PFSK-1 (cell line): ENCODE data around the gene CNTNAP2.

Source experiments
- POLR2AphosphoS5 ChIP-seq: IDR thresholded peaks from 2 replicates; pipeline ENCODE4 v1.6.1; 2012; ENCODE audit warnings: low read depth, mild to moderate bottlenecking, control low read depth, low read length, moderate library complexity
- REST ChIP-seq, 2 experiments: IDR thresholded peaks; 2 replicates each; pipeline versions ENCODE4 v1.6.1 to v1.8.0; 2011 to 2012; ENCODE audit warnings: low read depth in 2 of 2, low read length in 2 of 2, control low read depth in 1 of 2, inconsistent platforms in 1 of 2, mild to moderate bottlenecking in 1 of 2, moderate library complexity in 1 of 2; ENCODE audit not compliant: insufficient read depth in 1 of 2
- SIN3A ChIP-seq: IDR thresholded peaks from 2 replicates; pipeline ENCODE4 v1.6.1; 2012; ENCODE audit warnings: mild to moderate bottlenecking, low read length, moderate library complexity, borderline replicate concordance; ENCODE audit not compliant: insufficient read depth
- TAF1 ChIP-seq: IDR thresholded peaks from 2 replicates; pipeline ENCODE4 v1.6.1; 2012; ENCODE audit warnings: low read length, control low read depth, borderline replicate concordance; ENCODE audit not compliant: insufficient read depth

- TF ChIP-seq REST (IDR thresholded peaks at IDR 0.05; ENCODE audit: insufficient read depth in 1 of 2, low read depth in 2 of 2, low read length in 2 of 2): no peak
- TF ChIP-seq TAF1: no peak
- no peak for TF ChIP-seq POLR2AphosphoS5
- TF ChIP-seq SIN3A: no peak
Measured at GRCh38 chr7:147418966-147419365, 1302.4 kb downstream of the CNTNAP2 start.
